ENCODE data around the gene FEM1C. TPM values are rescaled to one million over a fixed set of nuclear protein-coding genes. Genes with fewer than 3 reads are reported as not detected.
A peak's percentile ranks its signal among the peaks of the same experiment; 100 is the strongest.

FEM1C gene
- total RNA-seq, 4 donors from 2014 or later = 41.3 to 71.0 (median 51.5) TPM

DNA sequence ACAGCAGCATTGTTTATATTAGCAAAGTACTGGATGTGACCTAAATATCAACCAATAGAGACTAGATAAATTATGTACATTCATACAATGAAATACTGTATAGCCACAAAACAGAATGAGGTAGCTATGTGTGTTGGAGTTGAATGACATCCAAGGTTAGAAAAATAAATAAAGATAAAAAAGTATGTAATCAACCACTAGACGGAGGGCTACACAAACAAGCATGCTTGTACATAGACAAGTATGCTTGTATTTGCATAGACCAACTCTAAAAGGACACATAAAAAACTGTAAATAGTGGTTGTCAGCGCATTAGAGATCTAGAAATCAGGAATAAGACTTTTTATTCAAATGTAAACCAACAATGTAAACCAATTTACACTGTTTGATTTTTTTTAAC is 3.0 kb downstream of the FEM1C start:
- 21% methylated on average over 2 of the region's 2 CpGs for WGBS
- TF ChIP-seq POLR2AphosphoS5 (IDR thresholded peaks at IDR 0.05) (no peak), POLR2A (IDR thresholded peaks at IDR 0.05; ENCODE audit: low read depth) (no peak), EP300 (IDR thresholded peaks at IDR 0.05) (no peak)
- TF ChIP-seq, protein P1, sequence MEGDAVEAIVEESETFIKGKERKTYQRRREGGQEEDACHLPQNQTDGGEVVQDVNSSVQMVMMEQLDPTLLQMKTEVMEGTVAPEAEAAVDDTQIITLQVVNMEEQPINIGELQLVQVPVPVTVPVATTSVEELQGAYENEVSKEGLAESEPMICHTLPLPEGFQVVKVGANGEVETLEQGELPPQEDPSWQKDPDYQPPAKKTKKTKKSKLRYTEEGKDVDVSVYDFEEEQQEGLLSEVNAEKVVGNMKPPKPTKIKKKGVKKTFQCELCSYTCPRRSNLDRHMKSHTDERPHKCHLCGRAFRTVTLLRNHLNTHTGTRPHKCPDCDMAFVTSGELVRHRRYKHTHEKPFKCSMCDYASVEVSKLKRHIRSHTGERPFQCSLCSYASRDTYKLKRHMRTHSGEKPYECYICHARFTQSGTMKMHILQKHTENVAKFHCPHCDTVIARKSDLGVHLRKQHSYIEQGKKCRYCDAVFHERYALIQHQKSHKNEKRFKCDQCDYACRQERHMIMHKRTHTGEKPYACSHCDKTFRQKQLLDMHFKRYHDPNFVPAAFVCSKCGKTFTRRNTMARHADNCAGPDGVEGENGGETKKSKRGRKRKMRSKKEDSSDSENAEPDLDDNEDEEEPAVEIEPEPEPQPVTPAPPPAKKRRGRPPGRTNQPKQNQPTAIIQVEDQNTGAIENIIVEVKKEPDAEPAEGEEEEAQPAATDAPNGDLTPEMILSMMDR (IDR thresholded peaks at IDR 0.05) = no peak
- Histone ChIP-seq H3K27me3 (no peaks in the 10 kb centered on the region), H3K4me3 (peak overlapping the region; percentile 88 to 98 (median 95)), H3K9me3 (peaks cover 0 to 4% (median 0%) of the 10 kb centered on the region in 4 donors), H3K36me3 (peaks cover 0 to 22% (median 8%) of the 10 kb centered on the region in 4 donors), H3K4me1 (peaks cover 33 to 57% (median 49%) of the 10 kb centered on the region in 4 donors), H3K27ac (replicated peaks in 1 of 4) (peak overlapping the region; percentile 98 to 99 (median 99))
- no peak for DNase-seq (ENCODE audit: extremely low spot score)
- intact Hi-C loops (cut with DNase I) = loop anchor here (5.0 kb wide), 1 partner anchor 119 kb away; no protein-coding TSS in a partner anchor

DNA sequence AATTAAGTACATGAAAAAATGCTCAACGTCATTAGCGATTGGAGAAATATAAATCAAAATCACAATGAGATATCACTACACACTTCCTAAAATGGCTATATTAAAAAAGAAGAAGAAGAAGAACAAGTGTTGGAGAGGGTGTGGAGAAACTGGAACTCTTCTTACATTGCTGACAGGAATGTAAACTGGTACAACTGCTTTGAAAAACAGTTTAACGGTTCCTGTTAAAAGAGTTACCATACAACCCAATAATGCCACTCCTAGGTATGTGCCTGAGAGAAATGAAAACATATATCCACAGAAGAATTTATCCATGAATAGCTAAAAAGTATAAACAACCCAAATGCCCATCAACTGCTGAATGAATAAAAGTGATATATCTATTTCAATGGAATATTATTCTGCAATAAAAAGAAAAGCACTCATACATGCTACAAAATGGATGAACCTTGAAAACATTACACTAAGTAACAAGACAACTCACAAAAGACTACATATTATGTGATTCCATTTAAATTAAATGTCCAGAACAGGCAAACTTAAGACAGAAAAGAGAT is 9.0 kb downstream of the FEM1C start:
- intact Hi-C loops (cut with DNase I) = loop anchor here (5.0 kb wide), 1 partner anchor 103 kb away; no protein-coding TSS in a partner anchor
- Histone ChIP-seq H3K27ac (replicated peaks in 1 of 4) (no peak overlapping the region), H3K36me3 (peaks cover 0 to 21% (median 6%) of the 10 kb centered on the region in 4 donors)

DNA sequence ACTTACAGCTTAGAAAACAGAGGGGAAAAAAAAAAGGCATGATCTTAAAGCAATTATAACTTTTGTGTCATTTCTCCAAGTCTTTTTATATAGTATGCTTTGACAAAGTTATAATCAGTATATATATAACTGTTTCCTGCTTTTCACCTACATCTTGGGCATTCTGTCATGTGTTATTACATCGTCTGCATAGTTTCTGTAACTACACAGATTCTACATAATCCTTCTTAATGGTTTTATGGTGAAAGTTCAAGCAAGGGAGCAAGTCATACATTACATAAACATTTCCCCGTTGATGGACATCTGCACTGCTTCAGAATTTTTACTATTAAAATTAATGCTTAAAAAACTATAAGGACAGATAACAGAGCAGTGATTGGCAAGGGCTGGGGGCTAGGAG is 12.1 kb downstream of the FEM1C start:
- TF ChIP-seq EP300 (IDR thresholded peaks at IDR 0.05) = no peak
- no peak for TF ChIP-seq POLR2AphosphoS5 (IDR thresholded peaks at IDR 0.05)
- TF ChIP-seq, protein P1 (IDR thresholded peaks at IDR 0.05) = no peak
- no peak for TF ChIP-seq POLR2A (IDR thresholded peaks at IDR 0.05; ENCODE audit: low read depth)
- H3K4me1 ChIP-seq = peaks cover 59 to 99% (median 90%) of the 10 kb centered on the region in 4 donors
- H3K36me3 ChIP-seq = peaks cover 0 to 12% (median 2%) of the 10 kb centered on the region in 4 donors
- intact Hi-C loops (cut with DNase I) = no loop called here
- WGBS = 32% methylated on average over 2 of the region's 2 CpGs
- no peaks in the 10 kb centered on the region for H3K9me3 ChIP-seq
- no peak overlapping the region for H3K4me3 ChIP-seq
- no peak for DNase-seq (ENCODE audit: extremely low spot score)
- H3K27me3 ChIP-seq = no peaks in the 10 kb centered on the region
- no peak overlapping the region for H3K27ac ChIP-seq (replicated peaks in 1 of 4)

More for the DNA sequence above, 9.0 kb downstream of the FEM1C start:
- no peaks in the 10 kb centered on the region for H3K9me3 ChIP-seq
- TF ChIP-seq POLR2AphosphoS5 (IDR thresholded peaks at IDR 0.05) (no peak), POLR2A (IDR thresholded peaks at IDR 0.05; ENCODE audit: low read depth) (no peak), EP300 (IDR thresholded peaks at IDR 0.05) (no peak)
- TF ChIP-seq, protein P1 (IDR thresholded peaks at IDR 0.05) = no peak
- WGBS = 89% methylated on average over 3 of the region's 3 CpGs
- peaks cover 62 to 99% (median 87%) of the 10 kb centered on the region in 4 donors for H3K4me1 ChIP-seq
- no peaks in the 10 kb centered on the region for H3K27me3 ChIP-seq
- no peak overlapping the region for H3K4me3 ChIP-seq
- DNase-seq (ENCODE audit: extremely low spot score) = no peak

DNA sequence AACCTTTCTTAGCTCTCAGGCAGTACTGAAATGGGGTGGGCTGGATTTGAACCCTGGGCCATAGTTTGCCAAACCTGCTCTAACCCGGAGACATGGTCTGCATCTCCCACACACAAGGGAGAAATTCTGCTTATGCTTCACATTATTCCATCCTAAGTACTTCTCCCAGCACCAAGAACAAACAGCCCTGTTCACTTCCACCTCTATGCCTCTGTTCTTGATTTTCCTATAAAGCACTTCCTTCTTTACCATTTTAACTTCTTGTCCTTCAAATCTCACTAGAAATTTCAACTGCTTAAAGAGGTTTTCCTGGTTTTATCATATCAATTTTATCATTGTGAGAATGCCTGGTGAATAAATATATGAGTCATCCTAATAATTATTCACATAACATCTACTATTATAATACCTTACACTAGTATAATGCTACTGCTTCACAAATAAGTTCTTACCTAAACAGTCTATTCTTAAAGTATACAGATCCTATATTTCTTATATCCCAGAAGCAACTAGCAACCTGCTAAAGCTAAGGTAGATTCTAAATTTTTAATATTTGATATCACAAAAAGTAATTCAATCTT is 12.7 kb downstream of the FEM1C start:
- H3K9me3 ChIP-seq = no peaks in the 10 kb centered on the region
- H3K4me1 ChIP-seq = peaks cover 55 to 99% (median 90%) of the 10 kb centered on the region in 4 donors
- H3K4me3 ChIP-seq = no peak overlapping the region
- 84% methylated on average over 1 of the region's 1 CpG for WGBS
- no peak for DNase-seq (ENCODE audit: extremely low spot score)
- H3K27me3 ChIP-seq = no peaks in the 10 kb centered on the region
- no peak for TF ChIP-seq POLR2A (IDR thresholded peaks at IDR 0.05; ENCODE audit: low read depth)
- TF ChIP-seq POLR2AphosphoS5 (IDR thresholded peaks at IDR 0.05) = no peak
- TF ChIP-seq, protein P1 (IDR thresholded peaks at IDR 0.05) = no peak
- TF ChIP-seq EP300 (IDR thresholded peaks at IDR 0.05) = no peak
- intact Hi-C loops (cut with DNase I) = no loop called here
- no peak overlapping the region for H3K27ac ChIP-seq (replicated peaks in 1 of 4)
- H3K36me3 ChIP-seq = peaks cover 0 to 12% (median 2%) of the 10 kb centered on the region in 4 donors
